Vagina (tissue), 2 donors: ENCODE data around the gene IPMK.

ENCODE experiments used
- CTCF ChIP-seq, 3 experiments: fragments of 450-650 bp in 2 of 3; fragments of 200-600 bp in 1 of 3; sonication (generic) in 1 of 3; IDR thresholded peaks; one replicate each; pipeline ENCODE4 v1.5.1; 2017 to 2019; ENCODE audit warnings: antibody characterized with exemption in 3 of 3, mild to moderate bottlenecking in 2 of 3, moderate library complexity in 2 of 3
- POLR2A ChIP-seq, 2 donors: fragments of 450-650 bp; IDR thresholded peaks; one replicate each; pipeline ENCODE4 v1.6.1; 2017; ENCODE audit warnings: antibody characterized with exemption in 2 of 2, mild to moderate bottlenecking in 2 of 2, moderate library complexity in 2 of 2

- TF ChIP-seq POLR2A (IDR thresholded peaks at IDR 0.05), result no peak
- no peak for TF ChIP-seq CTCF (IDR thresholded peaks at IDR 0.05)
Measured at GRCh38 chr10:58269782-58270290, 2.1 kb upstream of the IPMK start.
